ENCODE results near the gene ADAMTS6. TPM values are rescaled to one million over a fixed set of nuclear protein-coding genes. Genes with fewer than 3 reads are reported as not detected.
A peak's percentile ranks its signal among the peaks of the same experiment; 100 is the strongest.

The ADAMTS6 gene
- total RNA-seq, 1 experiment from 2014 or later, result 0.23 TPM

GRCh38 chr5:65100911-65101631, 380.6 kb downstream of the ADAMTS6 start:
- Histone ChIP-seq H3K4me3 (ENCODE audit: low read depth, low read length) (no peak overlapping the region), H3K4me1 (peaks cover 13% of the 10 kb centered on the region), H3K9me3 (no peaks in the 10 kb centered on the region), H3K27me3 (replicated peaks; ENCODE audit: control insufficient read depth, insufficient read depth, low read length) (no peaks in the 10 kb centered on the region), H3K36me3 (ENCODE audit: control insufficient read depth, insufficient read depth, low read length) (no peaks in the 10 kb centered on the region)
- DNase-seq, result peak; percentile 73 to 76
- Mint-ChIP-seq H3K27me3 (ENCODE audit: insufficient read depth, unreplicated experiment) (no peaks in the 10 kb centered on the region), H3K4me3 (ENCODE audit: unreplicated experiment) (no peak overlapping the region), H3K36me3 (ENCODE audit: insufficient read depth, unreplicated experiment) (peaks cover 7% of the 10 kb centered on the region), H3K4me1 (ENCODE audit: low read depth, unreplicated experiment) (peaks cover 24% of the 10 kb centered on the region), H3K9me3 (ENCODE audit: unreplicated experiment) (no peaks in the 10 kb centered on the region), H3K27ac (ENCODE audit: unreplicated experiment) (no peak overlapping the region)
- intact Hi-C loops (cut with micrococcal nuclease; ENCODE audit: unreplicated experiment), result loop anchor here (1.0 to 5.0 kb wide), 7 partner anchors 51 to 382 kb away; no protein-coding TSS in a partner anchor
- peak; percentile 73 to 80 for TF ChIP-seq CTCF (IDR thresholded peaks at IDR 0.05; ENCODE audit: insufficient read depth in 1 of 2, low read depth in 1 of 2, low read length in 1 of 2, severe bottlenecking in 1 of 2, unreplicated experiment in 1 of 2)
- ChIA-PET CTCF (no interaction called here), POLR2A (no interaction called here)
- no TSS peak for BruUV-seq (replicated peaks)

Other genes with a start within 250 kb of the ADAMTS6 start
- 56.4 TPM in 2 replicates for gene CENPK, start 81.2 kb upstream of the ADAMTS6 start, total RNA-seq (2022)
- gene PPWD1, start 81.4 kb upstream of the ADAMTS6 start, total RNA-seq (2022), result 44.5 and 47.0 TPM in 2 replicates
- gene TRIM23, start 142.4 kb upstream of the ADAMTS6 start, total RNA-seq (2022), result 11.0 and 12.0 TPM in 2 replicates
- gene SHLD3, start 143.1 kb upstream of the ADAMTS6 start, total RNA-seq (2022), result 4.3 and 4.7 TPM in 2 replicates
- gene TRAPPC13, start 143.1 kb upstream of the ADAMTS6 start, total RNA-seq (2022), result 18.7 and 19.6 TPM in 2 replicates
- 12.0 and 13.0 TPM in 2 replicates for gene SGTB, start 240.2 kb upstream of the ADAMTS6 start, total RNA-seq (2022)
- 34.8 and 36.0 TPM in 2 replicates for gene NLN, start 240.3 kb upstream of the ADAMTS6 start, total RNA-seq (2022)